HFFc6 (cell line): ENCODE data around the gene TULP3. TPM values are rescaled to one million over a fixed set of nuclear protein-coding genes. Genes with fewer than 3 reads are reported as not detected.

Source experiments
- DNase-seq: peaks from one replicate; pipeline ENCODE4 v3.0.0-alpha.2; 2018
- H3K27ac Mint-ChIP-seq: 2 replicates; pipeline ENCODE4 v1.8.0; 2020; ENCODE audit warnings: mild to moderate bottlenecking, mixed read lengths
- H3K27me3 Mint-ChIP-seq: 2 replicates; pipeline ENCODE4 v1.8.0; 2021; ENCODE audit warnings: mild to moderate bottlenecking, moderate library complexity, mixed read lengths; ENCODE audit not compliant: insufficient read depth
- H3K36me3 Mint-ChIP-seq: 2 replicates; pipeline ENCODE4 v1.8.0; 2021; ENCODE audit warnings: low read depth, mixed read lengths
- H3K4me1 Mint-ChIP-seq: 2 replicates; pipeline ENCODE4 v1.8.0; 2020; ENCODE audit warnings: low read depth, mixed read lengths
- H3K4me3 Mint-ChIP-seq: 2 replicates; pipeline ENCODE4 v1.8.0; 2020; ENCODE audit warnings: mild to moderate bottlenecking, moderate library complexity, mixed read lengths
- H3K9me3 Mint-ChIP-seq: 2 replicates; pipeline ENCODE4 v1.8.0; 2020; ENCODE audit warnings: mild to moderate bottlenecking, mixed read lengths
- total RNA-seq, 6 experiments: library from RNA; stranded (reverse); fragmentation: NEBNext Ultra II Directional; extraction: Animal tissue kit (Norgen Biotek cat#: 25700); gene quantifications; 2 replicates in 1 of 6; 3 replicates in 5 of 6; pipeline ENCODE4 v1.2.3, GENCODE V29; 2021
- TF ChIP-seq, protein P1 (sequence below): fragments of 200-600 bp; sonication (generic); IDR thresholded peaks from 2 replicates; pipeline ENCODE4 v1.5.0; 2021; ENCODE audit warnings: antibody characterized with exemption, mild to moderate bottlenecking

TULP3 gene
- total RNA-seq, 6 experiments from 2014 or later, result 25.8 to 34.0 (median 31.6) TPM

DNA sequence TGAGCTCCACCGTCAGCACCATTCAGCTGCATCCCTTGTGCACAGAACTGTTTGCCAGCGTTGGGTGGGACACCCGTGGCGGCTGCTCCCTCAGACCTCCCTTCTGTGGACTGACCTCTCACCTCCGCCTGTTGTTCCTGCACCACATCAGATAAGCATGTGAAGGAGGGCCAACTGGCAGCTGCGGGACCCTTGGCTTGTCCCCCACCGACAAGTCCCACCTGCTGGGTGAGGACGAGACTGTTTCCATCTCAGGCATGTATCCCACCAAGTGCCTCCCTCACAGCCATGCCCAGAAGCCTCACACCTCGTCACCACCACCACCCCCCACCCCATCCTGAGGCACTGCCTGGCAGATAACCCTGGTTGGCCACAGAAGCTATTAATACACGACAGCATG lies 49.9 kb downstream of the TULP3 start:
- H3K4me3 Mint-ChIP-seq, result no peak overlapping the region

DNA sequence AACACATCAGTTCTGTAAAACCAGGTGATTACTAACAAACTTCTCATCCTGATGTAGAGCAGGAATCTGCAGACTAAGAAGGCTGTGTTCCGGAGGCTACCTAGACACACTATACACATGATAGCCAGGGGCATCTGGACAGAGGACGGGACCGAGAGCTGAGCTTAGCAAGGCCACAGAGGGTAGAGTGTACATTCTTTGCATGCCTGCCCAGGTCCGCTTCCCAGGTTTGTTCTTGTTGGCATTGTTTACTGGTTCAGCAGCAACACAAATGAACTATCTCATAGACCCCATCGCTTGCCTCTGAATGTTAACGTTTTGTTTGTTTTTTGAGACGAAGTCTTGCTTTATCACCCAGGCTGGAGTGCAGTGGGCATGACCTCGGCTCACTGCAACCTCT lies 50.8 kb downstream of the TULP3 start:
- DNase-seq, result no peak
- Mint-ChIP-seq H3K27ac (no peak overlapping the region), H3K4me1 (no peaks in the 10 kb centered on the region), H3K9me3 (no peaks in the 10 kb centered on the region), H3K36me3 (peaks cover 5% of the 10 kb centered on the region; the same call in 1 of the 2 replicates), H3K27me3 (peaks cover 2% of the 10 kb centered on the region; the same call in 1 of the 2 replicates), H3K4me3 (no peak overlapping the region)
- TF ChIP-seq, protein P1, sequence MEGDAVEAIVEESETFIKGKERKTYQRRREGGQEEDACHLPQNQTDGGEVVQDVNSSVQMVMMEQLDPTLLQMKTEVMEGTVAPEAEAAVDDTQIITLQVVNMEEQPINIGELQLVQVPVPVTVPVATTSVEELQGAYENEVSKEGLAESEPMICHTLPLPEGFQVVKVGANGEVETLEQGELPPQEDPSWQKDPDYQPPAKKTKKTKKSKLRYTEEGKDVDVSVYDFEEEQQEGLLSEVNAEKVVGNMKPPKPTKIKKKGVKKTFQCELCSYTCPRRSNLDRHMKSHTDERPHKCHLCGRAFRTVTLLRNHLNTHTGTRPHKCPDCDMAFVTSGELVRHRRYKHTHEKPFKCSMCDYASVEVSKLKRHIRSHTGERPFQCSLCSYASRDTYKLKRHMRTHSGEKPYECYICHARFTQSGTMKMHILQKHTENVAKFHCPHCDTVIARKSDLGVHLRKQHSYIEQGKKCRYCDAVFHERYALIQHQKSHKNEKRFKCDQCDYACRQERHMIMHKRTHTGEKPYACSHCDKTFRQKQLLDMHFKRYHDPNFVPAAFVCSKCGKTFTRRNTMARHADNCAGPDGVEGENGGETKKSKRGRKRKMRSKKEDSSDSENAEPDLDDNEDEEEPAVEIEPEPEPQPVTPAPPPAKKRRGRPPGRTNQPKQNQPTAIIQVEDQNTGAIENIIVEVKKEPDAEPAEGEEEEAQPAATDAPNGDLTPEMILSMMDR, result no peak

More for the DNA sequence above, 49.9 kb downstream of the TULP3 start:
- TF ChIP-seq, protein P1, result no peak
- H3K9me3 Mint-ChIP-seq, result no peaks in the 10 kb centered on the region
- no peak overlapping the region for H3K27ac Mint-ChIP-seq
- no peaks in the 10 kb centered on the region for H3K4me1 Mint-ChIP-seq
- peaks cover 2% of the 10 kb centered on the region; the same call in 1 of the 2 replicates for H3K27me3 Mint-ChIP-seq
- peaks cover 5% of the 10 kb centered on the region; the same call in 1 of the 2 replicates for H3K36me3 Mint-ChIP-seq
- no peak for DNase-seq

DNA sequence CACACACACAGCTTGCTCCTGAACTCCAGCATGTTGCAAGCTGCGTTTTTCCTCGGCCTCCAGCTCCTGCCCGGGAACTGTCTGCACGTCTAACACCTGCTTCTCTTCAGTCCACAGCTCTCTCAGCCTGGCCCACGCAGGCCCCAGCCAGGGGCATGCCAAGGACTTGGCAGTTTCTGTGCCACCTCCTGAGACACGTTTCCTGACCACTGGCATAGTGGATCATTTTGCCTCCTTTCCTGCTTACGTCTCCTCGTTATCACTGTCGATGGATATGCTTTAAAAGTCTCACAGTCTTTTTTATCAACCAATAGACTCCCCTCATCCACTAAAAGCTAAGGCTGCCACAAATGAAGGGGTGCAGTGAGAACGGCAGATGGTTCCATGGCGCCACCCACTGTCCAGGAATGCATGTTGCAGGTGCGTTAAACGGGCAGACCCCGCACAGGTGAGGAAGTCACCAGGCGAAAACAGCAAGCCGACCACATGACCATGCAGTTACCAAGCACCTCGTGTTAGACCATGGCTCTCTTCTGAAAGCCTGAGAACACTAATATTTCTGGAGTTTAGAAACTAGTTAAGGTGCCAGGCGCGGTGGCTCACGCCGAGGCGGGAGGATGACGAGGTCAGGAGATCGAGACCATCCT lies 53.8 kb downstream of the TULP3 start:
- Mint-ChIP-seq H3K27me3 (peaks cover 3% of the 10 kb centered on the region; the same call in 1 of the 2 replicates), H3K36me3 (no peaks in the 10 kb centered on the region), H3K27ac (no peak overlapping the region), H3K4me1 (no peaks in the 10 kb centered on the region), H3K9me3 (no peaks in the 10 kb centered on the region), H3K4me3 (no peak overlapping the region; the same call in 1 of the 2 replicates)
- TF ChIP-seq, protein P1, result peak; percentile 78
- no peak for DNase-seq

DNA sequence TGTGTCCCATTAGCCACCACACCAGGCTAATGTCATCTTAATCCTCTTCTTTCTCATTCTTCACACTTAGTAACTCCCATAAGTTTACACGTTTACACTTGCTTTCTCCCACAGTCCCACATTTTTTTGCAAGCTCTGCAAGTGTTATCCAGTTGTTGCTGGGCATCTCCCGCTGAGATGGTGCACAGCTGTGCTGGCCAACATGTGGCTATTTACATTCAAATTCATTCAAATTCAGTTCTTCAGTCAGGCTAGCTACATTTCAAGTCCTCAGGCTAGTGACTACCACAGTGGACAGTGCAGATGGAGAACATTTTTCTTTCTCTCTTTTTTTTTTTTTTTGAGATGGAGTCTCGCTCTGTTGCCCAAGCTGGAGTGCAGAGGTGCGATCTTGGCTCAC lies 58.7 kb downstream of the TULP3 start:
- no peaks in the 10 kb centered on the region for H3K36me3 Mint-ChIP-seq
- no peak for DNase-seq
- no peak overlapping the region for H3K4me3 Mint-ChIP-seq
- no peaks in the 10 kb centered on the region for H3K9me3 Mint-ChIP-seq
- no peaks in the 10 kb centered on the region for H3K4me1 Mint-ChIP-seq
- TF ChIP-seq, protein P1, result no peak
- peaks cover 3% of the 10 kb centered on the region; the same call in 1 of the 2 replicates for H3K27me3 Mint-ChIP-seq
- no peak overlapping the region for H3K27ac Mint-ChIP-seq

DNA sequence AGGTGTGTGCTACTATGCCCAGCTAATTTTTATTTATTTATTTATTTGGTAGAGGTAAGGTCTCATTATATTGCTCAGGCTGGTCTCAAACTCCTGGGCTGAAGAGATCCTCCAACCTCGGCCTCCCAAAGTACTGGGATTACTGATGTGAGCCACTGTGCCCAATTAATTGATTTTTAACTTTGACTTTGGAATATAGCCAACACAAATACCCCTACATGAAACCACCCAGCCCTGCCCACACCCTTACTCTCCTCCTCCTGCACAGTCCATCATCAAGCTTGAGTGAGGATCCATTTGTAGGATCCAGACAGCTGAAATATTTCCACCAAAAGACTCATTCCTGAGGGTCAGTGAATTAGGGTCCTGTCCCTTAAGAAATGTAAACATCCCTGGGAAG lies 65.2 kb downstream of the TULP3 start:
- Mint-ChIP-seq H3K27me3 (no peaks in the 10 kb centered on the region), H3K4me3 (no peak overlapping the region), H3K4me1 (peaks cover 25% of the 10 kb centered on the region), H3K27ac (no peak overlapping the region), H3K9me3 (no peaks in the 10 kb centered on the region), H3K36me3 (peaks cover 10% of the 10 kb centered on the region; the same call in 1 of the 2 replicates)
- TF ChIP-seq, protein P1, result no peak
- DNase-seq, result no peak
